Measurements from ENCODE around the gene RNFT2.
A peak's percentile ranks its signal among the peaks of the same experiment; 100 is the strongest.

RNFT2 gene, protein sequence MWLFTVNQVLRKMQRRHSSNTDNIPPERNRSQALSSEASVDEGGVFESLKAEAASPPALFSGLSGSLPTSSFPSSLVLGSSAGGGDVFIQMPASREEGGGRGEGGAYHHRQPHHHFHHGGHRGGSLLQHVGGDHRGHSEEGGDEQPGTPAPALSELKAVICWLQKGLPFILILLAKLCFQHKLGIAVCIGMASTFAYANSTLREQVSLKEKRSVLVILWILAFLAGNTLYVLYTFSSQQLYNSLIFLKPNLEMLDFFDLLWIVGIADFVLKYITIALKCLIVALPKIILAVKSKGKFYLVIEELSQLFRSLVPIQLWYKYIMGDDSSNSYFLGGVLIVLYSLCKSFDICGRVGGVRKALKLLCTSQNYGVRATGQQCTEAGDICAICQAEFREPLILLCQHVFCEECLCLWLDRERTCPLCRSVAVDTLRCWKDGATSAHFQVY

DNA sequence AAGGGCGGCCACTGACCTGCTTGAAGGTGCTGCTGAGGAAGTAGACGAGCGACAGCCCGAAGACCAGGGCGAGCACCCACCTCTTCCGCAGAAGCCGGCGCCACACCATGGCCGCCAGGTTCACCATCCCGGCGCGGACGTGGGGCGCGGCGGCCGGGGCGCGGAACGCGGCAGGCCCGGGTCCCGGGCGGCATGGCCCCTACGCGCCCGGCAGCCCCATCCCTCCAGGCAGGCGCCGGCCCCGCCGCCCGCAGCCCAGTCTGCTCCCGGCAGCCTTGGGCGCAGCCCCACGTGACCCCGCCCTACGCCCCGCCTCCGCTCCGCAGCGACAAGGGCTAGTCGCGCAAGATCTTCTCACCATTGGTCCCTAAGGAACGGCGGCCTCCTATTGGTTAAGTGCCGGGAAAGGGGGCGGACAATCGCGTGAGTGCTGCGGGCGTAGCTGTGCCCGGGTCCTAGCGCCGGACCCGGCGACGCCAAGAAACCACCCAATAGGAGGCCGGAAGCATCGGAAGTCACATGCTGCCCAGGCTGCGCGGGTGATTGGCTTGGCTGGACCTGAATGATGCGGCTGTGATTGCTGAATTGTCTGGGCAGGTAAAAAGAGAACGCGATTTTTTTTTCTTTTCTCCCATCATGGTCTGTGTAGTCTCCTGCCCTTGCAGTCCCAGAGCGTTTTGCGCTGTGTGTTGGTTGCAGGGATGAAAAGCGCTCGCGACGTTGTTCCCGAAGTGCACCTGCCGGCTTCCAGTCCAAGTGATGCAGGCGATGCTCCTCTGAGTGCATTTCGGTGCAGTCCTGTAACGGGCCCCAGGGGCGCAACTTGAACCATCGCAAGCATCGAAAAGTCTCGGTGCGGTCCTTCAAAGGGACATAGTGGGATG is at the start of gene RNFT2, which contains the start of gene SPRING1:
Gene RNFT2 (plus strand): TSS at position 542 of the 884 bp plus-strand sequence. CDS start 2,183 bp downstream, outside the sequence.
Gene SPRING1 (minus strand): TSS at position 296 of the 884 bp plus-strand sequence. CDS start 169 bp downstream, at position 127.
- no peak for TF ChIP-seq CTCF (IDR thresholded peaks at IDR 0.05; ENCODE audit: low read depth, low read length)
- Histone ChIP-seq H3K9me3 (ENCODE audit: severe bottlenecking) (no peaks in the 10 kb centered on the region), H3K27me3 (ENCODE audit: insufficient read depth, low read depth, severe bottlenecking) (no peaks in the 10 kb centered on the region), H3K27ac (peak within 1 kb of the TSS; percentile 59), H3K36me3 (peaks cover 41% of the 10 kb centered on the region), H3K4me3 (ENCODE audit: low read depth, low read length) (peak within 1 kb of the TSS; percentile 84)
- peak; percentile 99 for DNase-seq

- Histone ChIP-seq H3K27ac (no peak overlapping the region), H3K27me3 (ENCODE audit: insufficient read depth, low read depth, severe bottlenecking) (no peaks in the 10 kb centered on the region), H3K36me3 (no peaks in the 10 kb centered on the region), H3K4me3 (ENCODE audit: low read depth, low read length) (no peak overlapping the region), H3K9me3 (ENCODE audit: severe bottlenecking) (no peaks in the 10 kb centered on the region)
- TF ChIP-seq CTCF (IDR thresholded peaks at IDR 0.05; ENCODE audit: low read depth, low read length), result no peak
- no peak for DNase-seq
Measured at GRCh38 chr12:116689521-116689920, 48.6 kb upstream of the RNFT2 start.

- Histone ChIP-seq H3K36me3 (no peaks in the 10 kb centered on the region), H3K27me3 (ENCODE audit: insufficient read depth, low read depth, severe bottlenecking) (no peaks in the 10 kb centered on the region), H3K9me3 (ENCODE audit: severe bottlenecking) (no peaks in the 10 kb centered on the region), H3K27ac (no peak overlapping the region), H3K4me3 (ENCODE audit: low read depth, low read length) (no peak overlapping the region)
- no peak for TF ChIP-seq CTCF (IDR thresholded peaks at IDR 0.05; ENCODE audit: low read depth, low read length)
- DNase-seq, result peak; percentile 73
Measured at GRCh38 chr12:116689979-116690744, 48.0 kb upstream of the RNFT2 start.

DNA sequence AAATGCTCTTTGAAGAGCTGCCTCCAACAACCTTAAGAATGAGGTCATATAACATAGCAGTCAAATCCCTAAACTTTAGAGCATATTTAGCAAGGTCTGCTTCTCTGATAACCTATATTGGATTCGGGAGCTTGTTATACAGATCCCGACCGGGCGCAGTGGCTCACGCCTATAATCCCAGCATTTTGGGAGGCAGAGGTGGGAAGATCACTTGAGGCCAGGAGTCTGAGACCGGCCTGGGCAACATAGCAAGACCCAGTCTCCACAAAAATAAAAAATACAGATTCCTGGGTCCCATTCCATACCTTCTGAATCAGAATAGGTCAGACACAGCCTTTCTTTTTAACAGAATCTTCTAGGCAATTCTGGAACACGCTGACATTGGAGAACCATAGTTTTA is 46.9 kb upstream of the RNFT2 start:
- Histone ChIP-seq H3K4me3 (ENCODE audit: low read depth, low read length) (no peak overlapping the region), H3K27me3 (ENCODE audit: insufficient read depth, low read depth, severe bottlenecking) (no peaks in the 10 kb centered on the region), H3K9me3 (ENCODE audit: severe bottlenecking) (no peaks in the 10 kb centered on the region), H3K36me3 (no peaks in the 10 kb centered on the region), H3K27ac (no peak overlapping the region)
- no peak for TF ChIP-seq CTCF (IDR thresholded peaks at IDR 0.05; ENCODE audit: low read depth, low read length)
- no peak for DNase-seq

DNA sequence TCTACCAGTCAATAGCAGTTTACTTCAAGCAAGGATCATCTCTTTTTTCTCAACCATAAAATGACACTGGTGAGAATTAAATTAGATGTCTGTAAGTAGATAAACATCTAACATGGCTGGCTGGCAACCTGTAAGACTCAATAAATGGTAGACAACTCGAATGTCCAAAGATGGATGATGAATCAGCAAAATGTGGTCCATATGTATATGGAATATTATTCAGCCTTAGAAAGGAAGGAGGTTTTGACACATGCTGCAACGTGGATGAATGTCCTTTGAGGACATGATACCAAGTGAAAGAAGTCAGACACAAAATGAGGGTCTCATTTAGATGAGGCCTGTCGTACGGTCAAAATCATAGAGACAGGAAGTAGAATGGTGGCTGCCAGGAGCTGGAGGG is 46.5 kb upstream of the RNFT2 start:
- DNase-seq, result no peak
- Histone ChIP-seq H3K9me3 (ENCODE audit: severe bottlenecking) (no peaks in the 10 kb centered on the region), H3K36me3 (no peaks in the 10 kb centered on the region), H3K4me3 (ENCODE audit: low read depth, low read length) (no peak overlapping the region), H3K27ac (no peak overlapping the region), H3K27me3 (ENCODE audit: insufficient read depth, low read depth, severe bottlenecking) (no peaks in the 10 kb centered on the region)
- no peak for TF ChIP-seq CTCF (IDR thresholded peaks at IDR 0.05; ENCODE audit: low read depth, low read length)
